Measurements from ENCODE around the gene PGBD1.

GRCh38 chr6:28280595-28281287 is 631 bp upstream of the PGBD1 start:
- TF ChIP-seq CTCF (IDR thresholded peaks at IDR 0.05 in 4 of 5, conservative IDR thresholded peaks at IDR 0.05 in 1 of 5), result no peak
- TF ChIP-seq POLR2A (IDR thresholded peaks at IDR 0.05), result no peak

Data from gastrocnemius medialis (tissue), 4 donors.